Glutamatergic neuron (in vitro differentiated cells): Measurements from ENCODE around the gene ATXN3L. TPM values are rescaled to one million over a fixed set of nuclear protein-coding genes. Genes with fewer than 3 reads are reported as not detected.

Experiments used
- DNase-seq: peaks from one replicate; pipeline ENCODE4 v3.0.0; 2022
- H3K27ac Mint-ChIP-seq: one replicate; pipeline ENCODE4 v1.8.0; 2020; ENCODE audit warnings: mild to moderate bottlenecking, mixed read lengths, inconsistent platforms; ENCODE audit not compliant: unreplicated experiment
- H3K27me3 Mint-ChIP-seq: one replicate; pipeline ENCODE4 v1.8.0; 2020; ENCODE audit warnings: mild to moderate bottlenecking, moderate library complexity, mixed read lengths, inconsistent platforms; ENCODE audit not compliant: unreplicated experiment
- H3K36me3 Mint-ChIP-seq: one replicate; pipeline ENCODE4 v1.8.0; 2020; ENCODE audit warnings: mild to moderate bottlenecking, mixed read lengths, inconsistent platforms; ENCODE audit not compliant: unreplicated experiment
- H3K4me1 Mint-ChIP-seq: one replicate; pipeline ENCODE4 v1.8.0; 2020; ENCODE audit warnings: mild to moderate bottlenecking, low read depth, mixed read lengths, inconsistent platforms; ENCODE audit not compliant: unreplicated experiment
- H3K4me3 Mint-ChIP-seq: one replicate; pipeline ENCODE4 v1.8.0; 2020; ENCODE audit warnings: mild to moderate bottlenecking, mixed read lengths, inconsistent platforms; ENCODE audit not compliant: unreplicated experiment
- H3K9me3 Mint-ChIP-seq: one replicate; pipeline ENCODE4 v1.8.0; 2020; ENCODE audit warnings: mild to moderate bottlenecking, moderate library complexity, mixed read lengths, inconsistent platforms; ENCODE audit not compliant: unreplicated experiment
- total RNA-seq: library from RNA; stranded (reverse); fragmentation: NEBNext Ultra II Directional; extraction: Animal tissue kit (Norgen Biotek cat#: 25700); gene quantifications from one replicate; pipeline ENCODE4 v1.2.1, GENCODE V29; 2021; ENCODE audit not compliant: unreplicated experiment
- TF ChIP-seq, protein P1 (sequence below): fragments of 200-600 bp; sonication (generic); IDR thresholded peaks from one replicate; pipeline ENCODE4 v1.5.0; 2021; ENCODE audit not compliant: partially characterized antibody, unreplicated experiment

Gene ATXN3L
- total RNA-seq, 1 donor from 2014 or later: not detected

DNA sequence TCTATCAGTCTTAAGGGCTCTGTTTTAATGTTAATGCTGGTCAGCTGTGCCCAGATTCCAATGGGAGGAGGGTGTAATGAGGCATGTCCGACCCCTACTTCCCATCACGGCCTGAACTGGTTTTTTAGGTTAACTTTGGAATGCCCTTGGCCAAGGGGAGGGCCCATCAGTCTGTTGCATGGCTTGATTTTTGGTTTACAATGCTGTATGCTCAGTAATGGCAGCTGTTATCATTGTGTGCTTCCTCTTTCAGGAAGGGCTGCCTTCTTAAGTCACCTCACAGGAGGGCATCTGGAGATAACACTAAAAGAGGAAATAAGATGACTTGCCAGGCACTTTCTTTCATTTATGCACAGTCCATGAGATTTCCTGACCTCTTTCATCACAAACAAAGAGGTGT is 36.3 kb downstream of the ATXN3L start:
- TF ChIP-seq, protein P1, sequence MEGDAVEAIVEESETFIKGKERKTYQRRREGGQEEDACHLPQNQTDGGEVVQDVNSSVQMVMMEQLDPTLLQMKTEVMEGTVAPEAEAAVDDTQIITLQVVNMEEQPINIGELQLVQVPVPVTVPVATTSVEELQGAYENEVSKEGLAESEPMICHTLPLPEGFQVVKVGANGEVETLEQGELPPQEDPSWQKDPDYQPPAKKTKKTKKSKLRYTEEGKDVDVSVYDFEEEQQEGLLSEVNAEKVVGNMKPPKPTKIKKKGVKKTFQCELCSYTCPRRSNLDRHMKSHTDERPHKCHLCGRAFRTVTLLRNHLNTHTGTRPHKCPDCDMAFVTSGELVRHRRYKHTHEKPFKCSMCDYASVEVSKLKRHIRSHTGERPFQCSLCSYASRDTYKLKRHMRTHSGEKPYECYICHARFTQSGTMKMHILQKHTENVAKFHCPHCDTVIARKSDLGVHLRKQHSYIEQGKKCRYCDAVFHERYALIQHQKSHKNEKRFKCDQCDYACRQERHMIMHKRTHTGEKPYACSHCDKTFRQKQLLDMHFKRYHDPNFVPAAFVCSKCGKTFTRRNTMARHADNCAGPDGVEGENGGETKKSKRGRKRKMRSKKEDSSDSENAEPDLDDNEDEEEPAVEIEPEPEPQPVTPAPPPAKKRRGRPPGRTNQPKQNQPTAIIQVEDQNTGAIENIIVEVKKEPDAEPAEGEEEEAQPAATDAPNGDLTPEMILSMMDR: no peak
- Mint-ChIP-seq H3K4me1 (no peaks in the 10 kb centered on the region), H3K27ac (no peak overlapping the region), H3K9me3 (peaks cover 7% of the 10 kb centered on the region), H3K4me3 (no peak overlapping the region), H3K36me3 (peaks cover 5% of the 10 kb centered on the region), H3K27me3 (no peaks in the 10 kb centered on the region)
- DNase-seq: no peak

- Mint-ChIP-seq H3K36me3 (peaks cover 5% of the 10 kb centered on the region), H3K27ac (no peak overlapping the region), H3K9me3 (peaks cover 7% of the 10 kb centered on the region), H3K4me3 (no peak overlapping the region), H3K4me1 (no peaks in the 10 kb centered on the region), H3K27me3 (no peaks in the 10 kb centered on the region)
- no peak for DNase-seq
- TF ChIP-seq, protein P1: no peak
Measured at GRCh38 chrX:13281289-13281688, 38.6 kb downstream of the ATXN3L start.

GRCh38 chrX:13279279-13280018 is 40.4 kb downstream of the ATXN3L start:
- no peak overlapping the region for H3K27ac Mint-ChIP-seq
- no peaks in the 10 kb centered on the region for H3K4me1 Mint-ChIP-seq
- peaks cover 6% of the 10 kb centered on the region for H3K9me3 Mint-ChIP-seq
- H3K36me3 Mint-ChIP-seq: peaks cover 5% of the 10 kb centered on the region
- no peaks in the 10 kb centered on the region for H3K27me3 Mint-ChIP-seq
- no peak overlapping the region for H3K4me3 Mint-ChIP-seq
- no peak for DNase-seq
- TF ChIP-seq, protein P1: no peak

DNA sequence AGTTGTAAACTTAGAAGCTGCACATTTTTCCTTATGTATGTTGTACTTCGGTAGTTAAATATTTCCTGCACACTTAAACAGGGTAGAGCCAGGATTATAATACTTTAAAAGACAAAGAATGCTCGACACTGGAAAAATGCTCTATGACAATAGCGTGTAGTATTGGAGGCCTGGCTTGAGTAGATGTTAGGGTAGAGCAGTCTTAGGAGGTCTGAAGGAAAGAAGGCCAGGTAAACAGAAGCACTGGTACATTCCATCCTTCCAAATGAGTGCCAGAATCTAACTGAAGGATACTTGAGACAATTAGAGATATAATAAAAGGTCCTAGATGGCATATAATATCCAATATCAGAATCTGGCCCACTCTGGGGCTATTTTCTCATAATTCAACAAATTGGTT is 42.3 kb downstream of the ATXN3L start:
- TF ChIP-seq, protein P1: no peak
- Mint-ChIP-seq H3K27ac (no peak overlapping the region), H3K4me1 (no peaks in the 10 kb centered on the region), H3K36me3 (peaks cover 5% of the 10 kb centered on the region), H3K9me3 (peaks cover 3% of the 10 kb centered on the region), H3K4me3 (no peak overlapping the region), H3K27me3 (no peaks in the 10 kb centered on the region)
- DNase-seq: no peak

DNA sequence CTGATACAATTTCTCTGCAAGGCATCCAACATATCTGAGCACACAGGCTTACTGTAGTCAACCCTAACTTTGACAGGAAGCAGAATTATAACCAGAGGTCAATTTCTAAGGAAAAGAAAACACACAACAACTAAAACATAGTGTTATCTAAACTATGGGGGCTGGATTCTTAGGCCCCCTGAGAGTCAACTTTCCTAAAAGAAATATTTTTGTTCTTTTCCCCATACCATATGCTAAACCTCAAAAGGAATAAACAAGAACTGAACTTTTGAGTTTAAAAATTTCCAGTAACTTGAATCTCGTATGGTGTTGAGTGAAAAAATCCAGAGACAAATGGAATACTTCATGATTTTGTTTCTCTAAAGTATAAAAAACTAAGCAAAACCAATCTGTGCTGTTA is 42.9 kb downstream of the ATXN3L start:
- Mint-ChIP-seq H3K4me3 (no peak overlapping the region), H3K27ac (no peak overlapping the region), H3K9me3 (no peaks in the 10 kb centered on the region), H3K4me1 (no peaks in the 10 kb centered on the region), H3K27me3 (no peaks in the 10 kb centered on the region), H3K36me3 (peaks cover 1% of the 10 kb centered on the region)
- TF ChIP-seq, protein P1: no peak
- no peak for DNase-seq
